ENCODE results near the gene CWF19L2.

The CWF19L2 gene

DNA sequence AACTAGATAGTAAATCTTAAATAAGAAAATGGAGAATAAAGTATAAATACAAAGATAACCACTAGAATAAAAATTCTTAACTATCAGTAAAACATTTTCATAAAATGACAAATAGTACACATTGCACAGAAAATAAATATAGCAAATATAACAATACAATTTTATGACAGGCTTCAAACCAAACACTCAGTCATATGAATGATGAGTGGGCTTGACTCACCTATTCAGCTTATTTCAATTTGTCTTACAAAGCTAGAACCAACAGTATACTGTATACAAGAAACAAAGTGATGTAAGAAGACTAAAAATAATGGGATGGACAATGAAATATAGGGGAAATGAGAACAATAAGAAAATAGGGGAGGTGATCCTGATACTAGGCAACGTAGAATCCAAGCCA lies 141.2 kb downstream of the CWF19L2 start:
- TF ChIP-seq POLR2AphosphoS5 (IDR thresholded peaks at IDR 0.05; ENCODE audit: low read depth, low read length) (no peak), SIN3A (IDR thresholded peaks at IDR 0.05; ENCODE audit: borderline replicate concordance, insufficient read depth, low read length) (no peak), FOXP2 (optimal IDR thresholded peaks at IDR 0.05; ENCODE audit: borderline replicate concordance, extremely low read depth, extremely low read length, insufficient read depth) (no peak), TAF1 (IDR thresholded peaks at IDR 0.05; ENCODE audit: borderline replicate concordance, insufficient read depth, low read length) (no peak)
- TF ChIP-seq, protein P1, sequence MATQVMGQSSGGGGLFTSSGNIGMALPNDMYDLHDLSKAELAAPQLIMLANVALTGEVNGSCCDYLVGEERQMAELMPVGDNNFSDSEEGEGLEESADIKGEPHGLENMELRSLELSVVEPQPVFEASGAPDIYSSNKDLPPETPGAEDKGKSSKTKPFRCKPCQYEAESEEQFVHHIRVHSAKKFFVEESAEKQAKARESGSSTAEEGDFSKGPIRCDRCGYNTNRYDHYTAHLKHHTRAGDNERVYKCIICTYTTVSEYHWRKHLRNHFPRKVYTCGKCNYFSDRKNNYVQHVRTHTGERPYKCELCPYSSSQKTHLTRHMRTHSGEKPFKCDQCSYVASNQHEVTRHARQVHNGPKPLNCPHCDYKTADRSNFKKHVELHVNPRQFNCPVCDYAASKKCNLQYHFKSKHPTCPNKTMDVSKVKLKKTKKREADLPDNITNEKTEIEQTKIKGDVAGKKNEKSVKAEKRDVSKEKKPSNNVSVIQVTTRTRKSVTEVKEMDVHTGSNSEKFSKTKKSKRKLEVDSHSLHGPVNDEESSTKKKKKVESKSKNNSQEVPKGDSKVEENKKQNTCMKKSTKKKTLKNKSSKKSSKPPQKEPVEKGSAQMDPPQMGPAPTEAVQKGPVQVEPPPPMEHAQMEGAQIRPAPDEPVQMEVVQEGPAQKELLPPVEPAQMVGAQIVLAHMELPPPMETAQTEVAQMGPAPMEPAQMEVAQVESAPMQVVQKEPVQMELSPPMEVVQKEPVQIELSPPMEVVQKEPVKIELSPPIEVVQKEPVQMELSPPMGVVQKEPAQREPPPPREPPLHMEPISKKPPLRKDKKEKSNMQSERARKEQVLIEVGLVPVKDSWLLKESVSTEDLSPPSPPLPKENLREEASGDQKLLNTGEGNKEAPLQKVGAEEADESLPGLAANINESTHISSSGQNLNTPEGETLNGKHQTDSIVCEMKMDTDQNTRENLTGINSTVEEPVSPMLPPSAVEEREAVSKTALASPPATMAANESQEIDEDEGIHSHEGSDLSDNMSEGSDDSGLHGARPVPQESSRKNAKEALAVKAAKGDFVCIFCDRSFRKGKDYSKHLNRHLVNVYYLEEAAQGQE (IDR thresholded peaks at IDR 0.05; ENCODE audit: insufficient read depth in 1 of 2, low read depth in 2 of 2, low read length in 2 of 2): no peak

DNA sequence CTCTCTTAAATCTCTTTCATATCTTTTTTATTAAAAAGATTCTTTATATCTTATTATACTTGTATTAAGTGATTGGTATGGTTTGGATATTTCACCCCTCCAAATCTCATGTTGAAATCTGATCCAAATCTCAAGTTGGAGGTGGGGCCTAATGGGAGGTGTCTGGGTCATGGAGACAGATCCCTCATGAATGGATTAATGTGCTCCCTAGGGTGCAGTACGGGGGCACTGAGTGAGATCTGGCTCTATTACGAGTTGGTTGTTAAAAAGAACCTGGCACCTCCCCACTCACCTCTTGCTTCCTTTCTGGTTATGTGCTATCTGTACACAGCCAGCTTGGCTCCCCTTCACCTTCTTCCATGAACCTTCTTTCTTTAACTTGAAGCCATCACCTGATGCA lies 149.6 kb downstream of the CWF19L2 start:
- TF ChIP-seq, protein P1 (IDR thresholded peaks at IDR 0.05; ENCODE audit: insufficient read depth in 1 of 2, low read depth in 2 of 2, low read length in 2 of 2): no peak
- TF ChIP-seq TAF1 (IDR thresholded peaks at IDR 0.05; ENCODE audit: borderline replicate concordance, insufficient read depth, low read length) (no peak), FOXP2 (optimal IDR thresholded peaks at IDR 0.05; ENCODE audit: borderline replicate concordance, extremely low read depth, extremely low read length, insufficient read depth) (no peak), SIN3A (IDR thresholded peaks at IDR 0.05; ENCODE audit: borderline replicate concordance, insufficient read depth, low read length) (no peak), POLR2AphosphoS5 (IDR thresholded peaks at IDR 0.05; ENCODE audit: low read depth, low read length) (no peak)

DNA sequence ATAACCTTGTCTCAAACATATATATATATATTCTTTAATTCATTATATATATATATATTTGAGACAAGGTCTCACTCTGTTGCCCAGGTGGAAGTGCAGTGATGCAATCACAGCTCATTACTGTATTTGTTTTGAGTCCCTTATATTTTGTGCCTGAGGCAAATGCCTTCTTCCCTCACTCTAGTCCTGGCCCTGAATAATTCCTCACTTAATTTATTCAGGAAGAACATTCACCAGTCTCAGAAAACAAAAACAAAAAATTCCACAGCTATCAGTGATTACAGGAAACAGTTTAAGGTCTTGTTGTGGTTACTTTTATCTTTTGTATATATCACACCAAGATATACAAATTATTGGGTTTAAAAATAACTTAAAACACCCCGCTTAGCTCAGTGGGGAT lies 155.7 kb downstream of the CWF19L2 start:
- TF ChIP-seq POLR2AphosphoS5 (IDR thresholded peaks at IDR 0.05; ENCODE audit: low read depth, low read length) (no peak), TAF1 (IDR thresholded peaks at IDR 0.05; ENCODE audit: borderline replicate concordance, insufficient read depth, low read length) (no peak), SIN3A (IDR thresholded peaks at IDR 0.05; ENCODE audit: borderline replicate concordance, insufficient read depth, low read length) (no peak), FOXP2 (optimal IDR thresholded peaks at IDR 0.05; ENCODE audit: borderline replicate concordance, extremely low read depth, extremely low read length, insufficient read depth) (no peak)
- TF ChIP-seq, protein P1 (IDR thresholded peaks at IDR 0.05; ENCODE audit: insufficient read depth in 1 of 2, low read depth in 2 of 2, low read length in 2 of 2): no peak

DNA sequence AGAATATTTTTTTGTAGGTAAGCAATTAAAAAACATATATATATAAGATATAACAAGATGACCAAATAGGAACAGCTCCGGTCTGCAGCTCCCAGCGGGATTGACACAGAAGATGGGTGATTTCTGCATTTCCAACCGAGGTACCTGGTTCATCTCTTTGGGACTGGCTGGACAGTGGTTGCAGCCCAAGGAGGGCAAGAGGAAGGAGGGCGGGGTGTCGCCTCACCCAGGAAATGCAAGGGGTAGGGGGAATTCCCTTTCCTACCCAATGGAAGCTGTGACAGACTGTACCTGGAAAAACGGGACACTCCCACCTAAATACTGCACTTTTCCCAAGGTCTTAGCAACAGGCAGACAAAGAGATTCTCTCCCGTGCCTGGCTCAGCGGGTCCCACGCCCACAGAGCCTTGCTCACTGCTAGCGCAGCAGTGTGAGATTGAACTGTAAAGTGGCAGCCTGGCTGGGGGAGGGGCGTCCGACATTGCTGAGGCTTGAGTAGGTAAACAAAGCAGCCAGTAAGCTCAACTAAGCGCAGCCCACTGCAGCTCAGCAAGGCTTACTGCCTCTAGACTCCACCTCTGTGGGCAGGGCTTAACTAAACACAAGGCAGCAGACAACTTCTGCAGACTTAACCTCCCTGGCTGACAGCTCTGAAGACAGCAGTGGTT lies 163.8 kb downstream of the CWF19L2 start:
- no peak for TF ChIP-seq FOXP2 (optimal IDR thresholded peaks at IDR 0.05; ENCODE audit: borderline replicate concordance, extremely low read depth, extremely low read length, insufficient read depth)
- TF ChIP-seq TAF1 (IDR thresholded peaks at IDR 0.05; ENCODE audit: borderline replicate concordance, insufficient read depth, low read length): no peak
- TF ChIP-seq, protein P1 (IDR thresholded peaks at IDR 0.05; ENCODE audit: insufficient read depth in 1 of 2, low read depth in 2 of 2, low read length in 2 of 2): no peak
- TF ChIP-seq SIN3A (IDR thresholded peaks at IDR 0.05; ENCODE audit: borderline replicate concordance, insufficient read depth, low read length): no peak
- TF ChIP-seq POLR2AphosphoS5 (IDR thresholded peaks at IDR 0.05; ENCODE audit: low read depth, low read length): no peak

Data from PFSK-1 (cell line).